Adrenal gland (tissue), 12 donors: ENCODE data around the gene DNM2. TPM values are rescaled to one million over a fixed set of nuclear protein-coding genes. Genes with fewer than 3 reads are reported as not detected.

Source experiments
- DNase-seq, 7 donors: peaks; one replicate each; pipeline ENCODE4 v3.0.0-alpha.2; 2019 to 2020
- H3K27ac ChIP-seq, 5 donors: fragments of 200-600 bp; sonication (generic) in 4 of 5; 1 replicate in 3 of 5; 2 replicates in 2 of 5; pipeline versions ENCODE4 v1.5.1 to v1.8.0; 2016 to 2020; ENCODE audit warnings: mild to moderate bottlenecking in 1 of 5
- H3K27me3 ChIP-seq: fragments of 200-600 bp; 2 replicates; pipeline ENCODE4 v1.8.0; 2021
- H3K36me3 ChIP-seq, 2 donors: fragments of 200-600 bp; replicated peaks in 1 of 2; 1 replicate in 1 of 2; 2 replicates in 1 of 2; pipeline versions ENCODE4 v1.5.1 to v1.8.0; 2018 to 2022
- H3K4me1 ChIP-seq, 2 donors: fragments of 200-600 bp; replicated peaks in 1 of 2; 1 replicate in 1 of 2; 2 replicates in 1 of 2; pipeline versions ENCODE4 v1.5.1 to v1.8.0; 2018 to 2021
- H3K4me3 ChIP-seq, 4 donors: fragments of 200-600 bp; sonication (generic) in 3 of 4; one replicate each; pipeline ENCODE4 v1.5.1; 2016 to 2018
- H3K9me3 ChIP-seq, 3 donors: fragments of 200-600 bp; sonication (generic) in 1 of 3; replicated peaks in 1 of 3; 1 replicate in 2 of 3; 2 replicates in 1 of 3; pipeline versions ENCODE4 v1.5.1 to v1.8.0; 2016 to 2021
- POLR2A ChIP-seq, 2 donors: fragments of 450-650 bp; IDR thresholded peaks; one replicate each; pipeline ENCODE4 v1.6.1; 2017; ENCODE audit warnings: antibody characterized with exemption in 2 of 2, mild to moderate bottlenecking in 2 of 2, moderate library complexity in 1 of 2
- WGBS, 4 donors: extraction: QIAGEN DNeasy Blood & Tissue Kit in 2 of 4; methylation state at CpG; one replicate each; pipeline versions ENCODE4 v1.1.5 to v1.1.7; 2013 to 2017; 5-methylcytosine and 5-hydroxymethylcytosine counted together
- intact Hi-C, 2 donors: fragments of 100-400 bp; cut with DNase I; formaldehyde crosslinking; loops; one replicate each; pipeline versions ENCODE4 v1.14.1 to v1.15.0; 2022 to 2023
- polyA plus RNA-seq, 3 donors: library from polyadenylated mRNA; stranded (reverse); fragments of 200-250 nt in 2 of 3; fragments of 350-450 nt in 1 of 3; fragmentation: Illumina TruSeq in 1 of 3; extraction: RNeasy Lipid Tissue Mini Kit (QIAGEN cat#74804) in 1 of 3; gene quantifications; one replicate each; pipeline ENCODE4 v1.2.3, GENCODE V29; 2013 to 2014
- total RNA-seq, 9 donors: library from RNA; depleted of rRNA in 4 of 9; stranded (reverse); fragments of >200 nt in 4 of 9; fragments of 120-200 nt in 1 of 9; fragmentation: NEBNext Ultra II Directional in 1 of 9; extraction: Animal tissue kit (Norgen Biotek cat#: 25700) in 1 of 9; gene quantifications; one replicate each; pipeline versions ENCODE4 v1.1.0 to v1.2.4, GENCODE V29; 2013 to 2023
- TF ChIP-seq, protein P1 (sequence below), 6 experiments: fragments of 450-650 bp in 4 of 6; fragments of 200-600 bp in 2 of 6; sonication (generic) in 1 of 6; IDR thresholded peaks; 1 replicate in 5 of 6; 2 replicates in 1 of 6; pipeline versions ENCODE4 v1.5.1 to v1.8.0; 2016 to 2021; ENCODE audit warnings: antibody characterized with exemption in 6 of 6, mild to moderate bottlenecking in 2 of 6, moderate library complexity in 1 of 6
- donor health status: healthy with polysubstance abuse.
- donor health status: Bipolar disorder and iron deficiency.
- donor health status: DM: yes; HTN: yes; CAD: no.
- donor health status: DM: no; HTN: no; CAD: no.
- donor health status: DM: no; HTN: no; CAD: no.
- donor health status: DM: yes; HTN: yes; CAD: no.

Gene DNM2
- total and polyA plus RNA-seq, 12 donors = 73.3 to 196 (median 153) TPM

DNA sequence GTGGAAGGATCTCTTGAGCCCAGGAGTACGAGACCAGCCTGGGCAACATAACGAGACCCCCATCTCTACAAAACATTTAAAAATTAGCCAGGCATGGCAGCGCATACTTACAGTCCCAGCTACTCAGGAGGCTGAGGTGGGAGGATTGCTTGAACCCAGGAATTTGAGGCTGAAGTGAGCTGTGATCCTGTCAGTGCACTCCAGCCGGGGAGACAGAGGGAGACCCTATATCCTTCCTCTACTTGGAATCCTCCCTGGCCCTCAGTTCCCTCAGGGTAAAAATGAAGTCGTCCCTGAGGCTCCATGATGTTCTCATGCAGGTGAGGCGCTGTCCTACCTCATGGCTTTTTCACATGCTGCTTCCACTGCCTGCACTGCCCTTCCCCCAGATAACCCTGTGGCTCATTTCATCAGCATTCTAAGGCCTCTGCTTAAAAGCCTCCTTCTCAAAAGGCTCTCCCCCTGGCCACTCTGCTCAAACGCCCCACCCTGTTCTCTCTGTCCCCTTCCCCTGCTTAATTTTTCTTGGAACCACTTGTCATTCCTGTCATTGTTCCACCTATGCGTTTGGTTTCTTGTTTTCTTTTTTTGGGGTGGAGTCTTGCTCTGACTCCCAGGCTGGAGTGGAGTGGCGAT, 19.2 kb downstream of the DNM2 start:
- WGBS, 4 donors = 78 to 84% (median 81%) methylated on average over 9 of the region's 9 CpGs
- no peak overlapping the region for H3K27ac ChIP-seq
- H3K9me3 ChIP-seq = no peaks in the 10 kb centered on the region
- peaks cover 1 to 31% of the 10 kb centered on the region in 2 donors for H3K4me1 ChIP-seq
- intact Hi-C loops = no loop called here
- no peak for TF ChIP-seq POLR2A (IDR thresholded peaks at IDR 0.05)
- TF ChIP-seq, protein P1, sequence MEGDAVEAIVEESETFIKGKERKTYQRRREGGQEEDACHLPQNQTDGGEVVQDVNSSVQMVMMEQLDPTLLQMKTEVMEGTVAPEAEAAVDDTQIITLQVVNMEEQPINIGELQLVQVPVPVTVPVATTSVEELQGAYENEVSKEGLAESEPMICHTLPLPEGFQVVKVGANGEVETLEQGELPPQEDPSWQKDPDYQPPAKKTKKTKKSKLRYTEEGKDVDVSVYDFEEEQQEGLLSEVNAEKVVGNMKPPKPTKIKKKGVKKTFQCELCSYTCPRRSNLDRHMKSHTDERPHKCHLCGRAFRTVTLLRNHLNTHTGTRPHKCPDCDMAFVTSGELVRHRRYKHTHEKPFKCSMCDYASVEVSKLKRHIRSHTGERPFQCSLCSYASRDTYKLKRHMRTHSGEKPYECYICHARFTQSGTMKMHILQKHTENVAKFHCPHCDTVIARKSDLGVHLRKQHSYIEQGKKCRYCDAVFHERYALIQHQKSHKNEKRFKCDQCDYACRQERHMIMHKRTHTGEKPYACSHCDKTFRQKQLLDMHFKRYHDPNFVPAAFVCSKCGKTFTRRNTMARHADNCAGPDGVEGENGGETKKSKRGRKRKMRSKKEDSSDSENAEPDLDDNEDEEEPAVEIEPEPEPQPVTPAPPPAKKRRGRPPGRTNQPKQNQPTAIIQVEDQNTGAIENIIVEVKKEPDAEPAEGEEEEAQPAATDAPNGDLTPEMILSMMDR (IDR thresholded peaks at IDR 0.05) = no peak
- H3K27me3 ChIP-seq = no peaks in the 10 kb centered on the region
- H3K36me3 ChIP-seq = no peaks in the 10 kb centered on the region
- no peak for DNase-seq
- H3K4me3 ChIP-seq = no peak overlapping the region

DNA sequence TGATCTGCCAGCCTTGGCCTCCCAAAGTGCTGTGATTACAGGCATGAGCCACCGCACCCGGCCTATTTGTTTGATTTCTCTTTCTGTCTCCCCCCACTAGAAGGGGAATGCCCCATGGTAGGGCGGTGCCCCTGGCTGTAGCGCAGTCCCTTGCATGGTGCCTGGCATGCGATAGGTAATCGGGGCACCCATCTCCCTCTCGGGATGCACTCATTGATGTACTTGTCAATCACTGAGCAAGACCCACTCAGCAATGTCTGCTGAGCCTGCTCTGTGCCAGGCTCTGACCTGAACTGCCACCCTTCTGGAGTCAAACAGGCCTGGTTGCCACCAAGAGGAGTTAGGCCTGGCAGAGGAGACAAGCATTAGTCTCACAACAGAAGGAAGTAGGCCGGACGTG, 19.8 kb downstream of the DNM2 start:
- H3K9me3 ChIP-seq = no peaks in the 10 kb centered on the region
- no peak for TF ChIP-seq POLR2A (IDR thresholded peaks at IDR 0.05)
- TF ChIP-seq, protein P1 (IDR thresholded peaks at IDR 0.05) = no peak
- WGBS, 4 donors = 91 to 92% (median 91%) methylated on average over 6 to 9 of the region's 9 CpGs
- peaks cover 8 to 38% of the 10 kb centered on the region in 2 donors for H3K4me1 ChIP-seq
- H3K27ac ChIP-seq = peak overlapping the region in 1 of 5 donors; percentile 26
- H3K36me3 ChIP-seq = no peaks in the 10 kb centered on the region
- no peak overlapping the region for H3K4me3 ChIP-seq
- no peak for DNase-seq
- intact Hi-C loops = no loop called here
- no peaks in the 10 kb centered on the region for H3K27me3 ChIP-seq

DNA sequence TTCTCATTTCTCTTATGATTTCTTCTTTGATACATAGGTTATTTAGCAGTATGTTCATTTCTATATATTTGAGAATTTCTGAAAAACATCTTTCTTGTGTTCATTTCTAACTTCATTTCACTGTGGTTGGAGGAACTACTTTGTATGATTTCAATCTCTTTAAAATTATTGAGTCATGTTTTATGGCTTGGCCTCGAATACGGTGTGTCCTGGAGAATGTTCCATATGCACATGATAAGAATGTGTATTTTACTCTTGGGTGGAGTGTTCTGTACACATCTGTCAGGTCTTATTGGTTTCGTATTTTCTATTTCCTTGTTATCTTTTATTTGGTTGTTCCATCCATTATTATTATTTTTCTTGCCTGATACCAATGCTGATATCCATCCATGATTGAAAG, 22.9 kb downstream of the DNM2 start:
- Histone ChIP-seq H3K9me3 (no peaks in the 10 kb centered on the region), H3K36me3 (no peaks in the 10 kb centered on the region), H3K4me1 (peaks cover 36 to 56% of the 10 kb centered on the region in 2 donors), H3K4me3 (no peak overlapping the region), H3K27ac (no peak overlapping the region), H3K27me3 (no peaks in the 10 kb centered on the region)
- intact Hi-C loops = no loop called here
- WGBS, 4 donors = 65 to 82% (median 76%) methylated on average over 3 of the region's 3 CpGs
- no peak for TF ChIP-seq POLR2A (IDR thresholded peaks at IDR 0.05)
- TF ChIP-seq, protein P1 (IDR thresholded peaks at IDR 0.05) = no peak
- DNase-seq = no peak

DNA sequence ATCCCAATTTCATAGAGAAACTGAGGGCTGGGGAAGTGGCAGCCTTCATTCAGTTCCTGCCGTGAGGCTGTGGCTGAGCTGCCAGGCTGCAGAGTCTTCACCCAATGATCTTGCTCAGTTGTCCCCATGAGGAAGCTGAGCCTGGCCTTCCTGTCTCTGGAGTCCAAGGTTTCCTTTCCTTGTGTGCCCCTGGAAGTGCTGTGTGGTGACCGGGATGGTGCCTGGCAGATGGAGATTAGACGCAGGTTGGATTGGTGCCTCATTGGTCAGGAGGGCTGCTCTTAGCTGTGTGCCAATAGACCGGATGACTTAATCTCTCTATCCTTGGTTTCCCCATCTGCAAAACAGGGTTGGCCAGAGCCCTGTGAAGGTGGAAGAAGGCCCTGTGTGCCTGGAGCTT, 24.6 kb downstream of the DNM2 start:
- no peaks in the 10 kb centered on the region for H3K27me3 ChIP-seq
- no peaks in the 10 kb centered on the region for H3K36me3 ChIP-seq
- no peaks in the 10 kb centered on the region for H3K9me3 ChIP-seq
- TF ChIP-seq, protein P1 (IDR thresholded peaks at IDR 0.05) = no peak
- TF ChIP-seq POLR2A (IDR thresholded peaks at IDR 0.05) = no peak
- intact Hi-C loops = no loop called here
- H3K4me3 ChIP-seq = no peak overlapping the region
- H3K27ac ChIP-seq = peak overlapping the region in 4 of 5 donors; percentile 17 to 84 (median 34)
- DNase-seq = peak in 6 of 7 donors; percentile 54 to 73 (median 64)
- 22 to 65% (median 46%) methylated on average over 3 to 4 of the region's 4 CpGs for WGBS, 4 donors
- H3K4me1 ChIP-seq = peaks cover 36 to 55% of the 10 kb centered on the region in 2 donors
